ENCODE results near the gene HAUS5. TPM values are rescaled to one million over a fixed set of nuclear protein-coding genes. Genes with fewer than 3 reads are reported as not detected.

The HAUS5 gene
- total RNA-seq, 2 donors from 2014 or later: 2.2 to 3.9 TPM

DNA sequence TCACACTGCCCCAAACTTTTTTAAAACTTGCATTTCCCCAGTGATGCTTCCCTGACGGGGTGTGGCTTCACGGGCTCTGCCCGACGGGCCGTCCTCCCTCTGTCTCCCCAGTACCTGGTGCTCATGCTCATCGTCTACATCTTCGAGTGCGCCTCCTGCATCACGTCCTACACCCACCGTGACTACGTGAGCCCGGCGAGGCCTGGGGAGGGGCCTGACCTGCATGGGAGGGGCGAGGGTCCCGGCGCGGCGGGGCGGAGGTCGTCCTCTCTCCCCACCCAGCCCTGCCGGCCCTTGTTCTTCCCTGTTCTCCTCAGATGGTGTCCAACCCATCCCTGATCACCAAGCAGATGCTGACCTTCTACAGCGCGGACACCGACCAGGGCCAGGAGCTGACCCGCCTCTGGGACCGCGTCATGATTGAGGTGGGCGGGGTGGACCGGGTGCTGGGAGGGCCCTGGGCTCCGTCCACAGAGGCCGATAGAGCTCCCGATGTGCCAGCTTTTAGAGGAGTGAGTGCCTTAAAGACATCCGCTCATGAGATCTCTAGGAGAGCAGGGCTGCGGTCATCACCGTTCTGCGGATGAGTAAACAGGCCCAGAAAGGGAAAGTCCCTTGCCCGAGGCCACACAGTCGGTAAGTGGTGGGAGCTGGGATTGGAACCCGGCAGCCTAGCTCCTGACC is 60.7 kb downstream of the HAUS5 start:
- Histone ChIP-seq H3K4me1 (peaks cover 0 to 9% of the 10 kb centered on the region in 2 donors), H3K9me3 (no peaks in the 10 kb centered on the region), H3K4me3 (peak overlapping the region; percentile 2 to 31), H3K27ac (no peak overlapping the region), H3K36me3 (no peaks in the 10 kb centered on the region), H3K27me3 (peaks cover 0 to 9% of the 10 kb centered on the region in 2 donors)
- DNase-seq (ENCODE audit: low spot score): peak; percentile 60
- TF ChIP-seq, protein P1, sequence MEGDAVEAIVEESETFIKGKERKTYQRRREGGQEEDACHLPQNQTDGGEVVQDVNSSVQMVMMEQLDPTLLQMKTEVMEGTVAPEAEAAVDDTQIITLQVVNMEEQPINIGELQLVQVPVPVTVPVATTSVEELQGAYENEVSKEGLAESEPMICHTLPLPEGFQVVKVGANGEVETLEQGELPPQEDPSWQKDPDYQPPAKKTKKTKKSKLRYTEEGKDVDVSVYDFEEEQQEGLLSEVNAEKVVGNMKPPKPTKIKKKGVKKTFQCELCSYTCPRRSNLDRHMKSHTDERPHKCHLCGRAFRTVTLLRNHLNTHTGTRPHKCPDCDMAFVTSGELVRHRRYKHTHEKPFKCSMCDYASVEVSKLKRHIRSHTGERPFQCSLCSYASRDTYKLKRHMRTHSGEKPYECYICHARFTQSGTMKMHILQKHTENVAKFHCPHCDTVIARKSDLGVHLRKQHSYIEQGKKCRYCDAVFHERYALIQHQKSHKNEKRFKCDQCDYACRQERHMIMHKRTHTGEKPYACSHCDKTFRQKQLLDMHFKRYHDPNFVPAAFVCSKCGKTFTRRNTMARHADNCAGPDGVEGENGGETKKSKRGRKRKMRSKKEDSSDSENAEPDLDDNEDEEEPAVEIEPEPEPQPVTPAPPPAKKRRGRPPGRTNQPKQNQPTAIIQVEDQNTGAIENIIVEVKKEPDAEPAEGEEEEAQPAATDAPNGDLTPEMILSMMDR (IDR thresholded peaks at IDR 0.05): no peak

Other genes starting within 250 kb of the HAUS5 start
- gene GPR42, start 241.7 kb upstream of the HAUS5 start, total RNA-seq: not detected
- under 1 TPM in 1 of 2 donors, not detected in 1; 0.20 TPM for gene FFAR2, start 164.5 kb upstream of the HAUS5 start, total RNA-seq
- not detected for gene KRTDAP, start 122.3 kb upstream of the HAUS5 start, total RNA-seq
- 10 to 100 TPM in 1 of 2 donors, 1 to 10 TPM in 1; 6.9 to 52.4 TPM for gene DMKN, start 99.1 kb upstream of the HAUS5 start, total RNA-seq
- not detected for gene SBSN, start 84.4 kb upstream of the HAUS5 start, total RNA-seq
- gene GAPDHS, start 79.3 kb upstream of the HAUS5 start, total RNA-seq: not detected
- gene TMEM147, start 67.1 kb upstream of the HAUS5 start, total RNA-seq: 100 to 1,000 TPM in 1 of 2 donors, 10 to 100 TPM in 1; 93.3 to 106 TPM
- gene ATP4A, start 49.1 kb upstream of the HAUS5 start, total RNA-seq: not detected
- gene PMIS2, start 26.6 kb upstream of the HAUS5 start, total RNA-seq: not detected
- gene RBM42, start 16.3 kb downstream of the HAUS5 start, total RNA-seq: 10 to 100 TPM; 40.4 to 52.4 TPM
- 1 to 10 TPM in 1 of 2 donors, not detected in 1; 1.2 TPM for gene ETV2, start 29.0 kb downstream of the HAUS5 start, total RNA-seq
- 1,000 to 10,000 TPM; 1,397 to 1,663 TPM for gene COX6B1, start 35.6 kb downstream of the HAUS5 start, total RNA-seq
- gene UPK1A, start 53.8 kb downstream of the HAUS5 start, total RNA-seq: not detected
- not detected for gene ZBTB32, start 91.8 kb downstream of the HAUS5 start, total RNA-seq
- gene KMT2B, start 105.3 kb downstream of the HAUS5 start, total RNA-seq: 10 to 100 TPM; 11.9 to 12.9 TPM
- 1 to 10 TPM; 1.8 to 6.4 TPM for gene IGFLR1, start 129.7 kb downstream of the HAUS5 start, total RNA-seq
- gene U2AF1L4, start 132.7 kb downstream of the HAUS5 start, total RNA-seq: 10 to 100 TPM; 19.9 to 33.1 TPM
- 10 to 100 TPM; 26.1 to 35.0 TPM for gene PSENEN, start 132.9 kb downstream of the HAUS5 start, total RNA-seq
- gene LIN37, start 135.8 kb downstream of the HAUS5 start, total RNA-seq: 10 to 100 TPM in 1 of 2 donors, 1 to 10 TPM in 1; 8.9 to 13.6 TPM
- 100 to 1,000 TPM in 1 of 2 donors, 10 to 100 TPM in 1; 98.4 to 104 TPM for gene HSPB6, start 144.3 kb downstream of the HAUS5 start, total RNA-seq
- gene PROSER3, start 145.4 kb downstream of the HAUS5 start, total RNA-seq: 1 to 10 TPM; 7.2 TPM
- 1 to 10 TPM; 1.3 to 1.4 TPM for gene ARHGAP33, start 162.8 kb downstream of the HAUS5 start, total RNA-seq
- gene PRODH2, start 200.1 kb downstream of the HAUS5 start, total RNA-seq: not detected
- not detected for gene NPHS1, start 239.8 kb downstream of the HAUS5 start, total RNA-seq
- under 1 TPM in 1 of 2 donors, not detected in 1; 0.51 TPM for gene KIRREL2, start 244.2 kb downstream of the HAUS5 start, total RNA-seq

Data from right atrium auricular region (tissue), 2 donors.